ENCODE data around the gene NLRP13.

GRCh38 chr19:55947532-55947931 lies 15.4 kb upstream of the NLRP13 start, which contains the start of gene NLRP8:
- TF ChIP-seq CTCF (IDR thresholded peaks at IDR 0.05; ENCODE audit: insufficient read depth, low read depth, low read length) (no peak), EZH2 (IDR thresholded peaks at IDR 0.05; ENCODE audit: insufficient read depth, low read length) (no peak)
